HG03060 (cell line): ENCODE measurements around the gene NAXD.
"Not testable (repeated sequence)": the region's sequence is repeated elsewhere in the genome, so short reads cannot be mapped to it uniquely, and the experiment has no call there.

Experiments
- ATAC-seq: cut with Tn5 transposase; IDR thresholded peaks from one replicate; pipeline ENCODE4 v1.9.1; 2021; ENCODE audit warnings: low read depth, moderate number of reproducible peaks; ENCODE audit not compliant: unreplicated experiment

The NAXD gene

GRCh38 chr13:110593430-110594130 is 21.8 kb upstream of the NAXD start:
- ATAC-seq: peak; percentile 70

- no peak for ATAC-seq
Observed at GRCh38 chr13:110597041-110597689, 18.2 kb upstream of the NAXD start.

- ATAC-seq: no peak
Observed at GRCh38 chr13:110600261-110600819, 15.0 kb upstream of the NAXD start.

GRCh38 chr13:110600980-110601379 is 14.4 kb upstream of the NAXD start:
- no peak for ATAC-seq

GRCh38 chr13:110605132-110605531 is 10.2 kb upstream of the NAXD start:
- no peak for ATAC-seq

- ATAC-seq: not testable (repeated sequence)
Observed at GRCh38 chr13:110606281-110606680, 9.1 kb upstream of the NAXD start.

GRCh38 chr13:110607675-110608224 is 7.6 kb upstream of the NAXD start:
- peak; percentile 55 for ATAC-seq

- ATAC-seq: peak; percentile 49
Observed at GRCh38 chr13:110610955-110611595, 4.3 kb upstream of the NAXD start.

- no peak for ATAC-seq
Observed at GRCh38 chr13:110615005-110615321, 382 bp upstream of the NAXD start.

- peak; percentile 46 for ATAC-seq
Observed at GRCh38 chr13:110616103-110617101, 1.1 kb downstream of the NAXD start.

- ATAC-seq: no peak
Observed at GRCh38 chr13:110617321-110618072, 2.2 kb downstream of the NAXD start.

GRCh38 chr13:110618167-110618566 is 2.8 kb downstream of the NAXD start:
- ATAC-seq: no peak

- ATAC-seq: no peak
Observed at GRCh38 chr13:110618780-110619179, 3.4 kb downstream of the NAXD start.

- ATAC-seq: no peak
Observed at GRCh38 chr13:110620596-110620995, 5.3 kb downstream of the NAXD start.

GRCh38 chr13:110624766-110625756 is 9.7 kb downstream of the NAXD start:
- no peak for ATAC-seq

- ATAC-seq: no peak
Observed at GRCh38 chr13:110625771-110626321, 10.5 kb downstream of the NAXD start.

- no peak for ATAC-seq
Observed at GRCh38 chr13:110626521-110626920, 11.2 kb downstream of the NAXD start.

- ATAC-seq: no peak
Observed at GRCh38 chr13:110627351-110627750, 12.0 kb downstream of the NAXD start.
